KG1 (cell line): ENCODE data around the gene THTPA.
"Not testable (repeated sequence)": the region's sequence is repeated elsewhere in the genome, so short reads cannot be mapped to it uniquely, and the experiment has no call there.

Experiments used
- DNase-seq: peaks from one replicate; lab custom pipeline; 2025; lab: John Stamatoyannopoulos, UW

THTPA gene

DNA sequence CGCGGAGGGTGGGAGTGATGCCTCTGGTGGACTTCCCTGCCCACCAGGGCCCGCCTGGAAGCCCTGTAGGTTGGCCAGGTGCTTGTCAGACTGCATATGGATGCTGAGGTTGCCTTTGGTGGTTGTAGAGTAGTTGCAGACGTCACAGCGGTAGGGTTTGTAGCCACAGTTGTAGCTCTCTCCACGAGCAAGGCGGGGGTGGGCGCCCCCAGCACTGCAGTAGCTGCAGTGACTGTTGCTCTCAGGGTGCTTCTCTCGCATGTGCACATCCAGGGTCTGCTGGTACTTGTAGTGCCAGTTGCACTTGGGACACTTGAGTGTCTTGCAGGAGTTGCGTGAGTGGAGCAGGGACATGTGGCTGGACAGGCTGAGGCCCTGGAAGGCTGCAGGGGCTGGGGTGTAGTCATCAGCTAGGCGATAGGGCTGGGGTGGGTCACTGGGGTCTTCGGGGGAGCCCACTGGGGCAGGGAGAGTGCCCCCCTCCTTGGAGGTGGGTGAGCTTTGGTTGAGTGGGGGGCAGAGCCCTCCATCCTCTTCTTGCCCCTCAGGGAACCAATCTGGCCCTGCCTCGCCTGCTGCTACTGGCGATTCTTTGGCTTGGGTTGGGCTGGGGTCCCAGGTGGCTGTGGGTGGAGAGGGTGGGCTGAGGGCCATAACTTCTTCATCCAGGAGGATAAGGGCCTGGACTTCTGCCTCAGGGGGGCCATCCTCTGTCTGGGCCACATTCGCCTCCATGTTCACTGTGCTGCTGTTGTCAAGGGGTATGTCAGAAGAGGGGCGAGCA, 22.2 kb upstream of the THTPA start:
- DNase-seq, result no peak

DNA sequence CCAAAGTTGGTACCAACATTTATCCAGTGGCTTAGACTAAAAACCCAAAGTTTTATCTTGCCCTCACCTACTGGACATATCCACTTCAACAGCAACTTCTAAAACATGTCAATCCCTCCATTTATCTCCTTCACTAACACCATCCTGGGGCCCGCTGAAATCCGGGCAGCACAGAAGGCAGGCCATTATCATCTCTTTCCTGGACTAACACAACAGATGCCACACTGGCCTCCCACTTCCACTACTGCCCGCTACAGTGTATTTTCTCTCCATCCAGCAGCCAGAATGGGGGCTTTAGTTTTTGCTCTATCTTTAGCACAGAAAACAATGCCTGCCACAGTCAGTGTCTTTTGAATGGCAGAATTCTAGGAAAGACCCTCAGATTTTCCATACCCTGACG, 20.1 kb upstream of the THTPA start:
- DNase-seq, result no peak

DNA sequence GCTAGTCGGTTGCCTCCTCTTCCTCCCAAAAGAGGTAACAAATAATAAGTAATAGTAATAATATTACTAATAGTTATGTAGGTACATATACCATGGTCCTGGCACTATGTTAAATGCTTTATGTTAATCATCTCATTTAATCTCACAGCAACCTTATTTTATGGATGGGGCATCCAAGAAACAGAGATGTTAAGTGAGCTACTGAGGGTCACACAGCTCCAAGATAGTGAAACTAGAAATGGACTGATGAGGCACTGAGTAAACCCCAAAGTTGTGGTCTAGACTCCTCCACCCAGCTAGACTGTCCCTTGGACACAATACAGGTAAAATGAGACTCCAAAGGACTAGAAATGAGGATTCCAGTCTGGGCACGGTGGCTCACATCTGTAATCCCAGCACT, 19.6 kb upstream of the THTPA start:
- no peak for DNase-seq

DNA sequence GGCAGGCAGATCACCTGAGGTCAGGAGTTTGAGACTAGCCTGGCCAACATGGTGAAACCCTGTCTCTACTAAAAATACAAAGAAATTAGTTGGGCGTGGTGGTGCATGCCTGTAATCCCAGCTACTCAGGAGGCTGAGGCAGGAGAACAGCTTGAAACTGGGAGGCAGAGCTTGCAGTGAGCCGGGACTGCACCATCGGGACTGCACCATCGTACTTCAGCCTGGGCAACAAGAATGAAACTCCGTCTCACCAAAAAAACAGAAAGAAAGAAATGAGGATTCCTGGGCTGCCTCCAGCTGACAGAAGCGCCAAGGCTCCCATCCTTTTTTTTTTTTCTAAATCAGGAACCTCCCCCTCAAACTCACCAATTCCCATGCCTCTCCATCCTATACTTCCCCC, 19.2 kb upstream of the THTPA start:
- DNase-seq, result not testable (repeated sequence)

DNA sequence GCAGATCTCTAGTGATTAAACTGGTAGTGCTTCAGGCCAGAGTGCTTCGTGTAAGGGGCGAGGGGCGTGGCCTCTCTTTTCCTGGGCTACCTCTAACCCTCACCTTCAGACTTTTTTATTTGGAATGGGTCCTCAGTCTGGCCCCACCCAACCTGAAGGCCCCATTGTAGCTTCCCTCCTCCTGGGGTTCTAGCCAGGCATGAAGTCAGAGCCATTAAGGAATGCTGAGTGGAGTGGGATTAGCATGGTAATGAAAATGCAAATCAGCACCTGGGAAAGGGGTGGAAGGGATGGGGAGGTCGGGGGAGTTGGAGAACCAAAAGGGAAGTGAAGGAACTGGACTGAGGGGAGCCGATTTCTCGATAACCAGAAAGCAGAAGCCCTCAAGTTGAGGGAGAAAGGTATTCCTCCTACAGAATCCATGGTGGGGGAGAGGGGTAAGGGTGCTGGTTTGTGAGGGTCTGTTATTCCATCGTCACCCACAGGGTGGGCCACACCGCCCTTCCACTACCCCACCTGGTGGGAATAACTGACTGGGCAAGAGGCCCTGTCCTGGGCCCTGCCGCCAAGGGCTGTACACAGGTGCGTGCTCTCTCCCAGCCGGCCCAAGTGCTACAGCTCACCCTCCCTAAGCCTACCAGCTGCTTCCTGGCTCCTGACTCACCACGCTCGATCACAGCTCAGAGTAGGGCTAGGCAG, 18.6 kb upstream of the THTPA start:
- no peak for DNase-seq

DNA sequence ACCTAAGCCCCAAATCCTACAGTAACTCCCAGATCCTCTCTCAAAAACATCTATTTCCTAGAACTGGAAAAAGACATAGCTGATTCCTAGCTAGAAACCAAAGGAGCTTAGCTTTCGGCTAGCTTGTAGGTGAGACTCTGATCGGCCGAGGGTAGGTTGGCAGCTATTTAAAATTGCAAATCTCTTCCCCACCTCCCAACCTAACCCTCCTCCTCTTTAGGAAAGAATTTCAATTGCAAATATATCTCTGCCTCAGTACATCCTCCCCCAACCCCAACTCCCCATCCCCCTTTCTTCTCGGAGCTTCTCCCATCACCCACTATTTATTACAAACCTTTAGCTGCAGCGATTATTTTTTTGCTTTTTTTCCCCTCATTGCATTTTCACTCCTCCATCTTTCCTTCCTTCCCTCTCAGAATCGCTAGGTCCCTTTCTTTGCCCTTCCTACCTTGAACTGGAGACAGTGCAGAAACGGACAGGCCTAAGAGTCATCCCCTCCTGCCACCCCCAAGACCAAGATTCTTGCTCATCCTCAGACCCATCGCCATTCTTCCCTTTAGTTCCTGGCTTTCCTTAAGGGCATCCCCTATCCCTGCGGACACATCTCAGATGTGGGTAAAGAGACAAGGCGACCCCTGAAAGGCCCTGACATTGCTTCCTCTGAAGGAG, 17.9 kb upstream of the THTPA start:
- no peak for DNase-seq

DNA sequence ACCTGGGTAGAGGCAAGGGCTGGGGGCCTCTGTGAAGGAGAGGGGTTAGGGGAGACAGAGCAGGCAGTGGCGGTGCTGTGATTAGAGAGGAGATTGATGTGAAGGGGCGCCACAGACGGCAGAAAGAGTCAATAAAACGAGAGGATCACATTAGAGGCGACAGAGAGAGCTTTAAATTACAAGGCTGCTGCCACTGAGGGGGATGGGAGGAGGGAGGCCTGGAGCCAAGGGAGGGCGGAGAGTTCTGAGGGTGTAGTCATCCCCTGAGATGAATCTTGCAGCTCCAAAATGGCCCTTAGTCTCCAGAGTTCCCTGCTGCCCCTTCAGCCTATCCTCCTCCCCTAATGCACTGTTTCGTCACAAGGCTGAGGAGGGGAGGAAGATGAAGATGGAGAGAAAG, 17.3 kb upstream of the THTPA start:
- no peak for DNase-seq

DNA sequence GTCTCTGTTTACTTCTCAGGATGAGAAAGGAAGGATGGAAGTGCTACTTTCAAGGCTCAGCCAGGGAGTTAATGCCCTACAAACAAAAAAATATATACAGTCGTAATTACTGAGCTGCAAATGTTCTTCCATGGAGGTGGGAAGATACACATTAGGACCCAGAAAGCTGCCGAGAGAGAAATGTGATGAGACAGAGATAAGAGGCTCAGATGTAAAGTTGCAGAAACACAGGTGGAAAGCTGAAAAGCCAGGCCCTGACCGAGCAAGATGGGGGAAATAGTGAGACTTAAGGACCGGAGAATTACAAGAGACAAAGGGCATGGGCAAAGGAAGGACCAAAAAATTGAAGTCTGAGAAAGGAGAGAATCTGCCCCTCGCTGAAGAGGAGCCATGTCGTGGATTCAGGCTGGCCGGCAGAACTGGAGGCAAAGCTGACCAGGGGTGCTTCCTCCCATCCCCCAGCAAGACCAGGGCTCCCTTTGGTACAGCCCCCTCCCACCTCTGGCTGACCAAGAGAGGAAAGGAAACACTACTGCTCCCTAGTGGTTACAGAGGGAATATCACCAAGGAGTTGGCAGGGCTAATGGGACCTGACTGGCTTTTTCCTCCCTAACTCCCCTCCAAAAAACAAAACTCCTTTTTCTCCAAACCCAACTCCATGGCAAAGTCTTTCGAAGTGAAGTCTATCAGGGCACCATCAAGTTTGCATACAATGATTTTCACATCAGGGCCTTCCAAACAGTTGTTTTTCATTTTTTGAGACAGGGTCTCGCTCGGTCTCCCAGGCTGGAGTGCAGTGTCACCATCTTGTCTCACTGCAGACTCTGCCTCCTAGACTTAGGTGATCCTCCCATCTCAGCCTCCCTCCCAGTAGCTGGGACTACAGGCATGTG, 16.6 kb upstream of the THTPA start:
- DNase-seq, result no peak

DNA sequence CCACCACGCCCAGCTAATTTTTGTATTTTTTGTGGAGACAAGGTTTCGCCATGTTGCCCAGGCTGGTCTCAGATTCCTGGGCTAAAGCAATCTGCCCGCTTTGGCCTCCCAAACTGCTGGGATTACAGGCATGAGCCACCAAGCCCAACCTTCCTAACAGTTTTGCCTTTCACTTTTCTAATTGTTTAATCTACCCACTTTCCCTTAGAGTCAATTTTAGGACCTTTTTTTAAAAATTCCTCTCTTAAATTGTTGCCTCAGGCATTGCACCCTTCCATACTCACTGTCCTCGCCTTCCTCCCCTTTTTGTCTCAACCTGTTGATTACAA, 16.0 kb upstream of the THTPA start:
- no peak for DNase-seq

DNA sequence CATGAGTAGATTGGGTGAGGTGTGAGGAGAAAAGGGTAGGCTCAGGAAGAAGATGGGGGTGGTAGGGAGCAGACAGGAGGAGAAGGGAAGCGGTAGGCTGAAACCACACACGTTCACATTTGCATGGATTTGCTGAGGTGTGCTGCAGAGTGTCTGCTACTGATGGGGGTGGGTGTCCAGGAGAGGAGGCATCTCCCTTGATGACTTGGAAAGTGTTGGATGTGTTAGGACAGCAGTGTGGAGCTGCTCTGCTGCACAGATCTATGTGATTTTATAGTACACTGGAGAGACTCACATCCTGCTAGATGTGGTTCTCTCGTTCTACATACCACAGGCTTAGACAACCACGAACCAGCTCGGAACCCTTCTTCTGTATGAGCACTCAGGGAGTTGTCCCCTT, 13.8 kb upstream of the THTPA start:
- no peak for DNase-seq

DNA sequence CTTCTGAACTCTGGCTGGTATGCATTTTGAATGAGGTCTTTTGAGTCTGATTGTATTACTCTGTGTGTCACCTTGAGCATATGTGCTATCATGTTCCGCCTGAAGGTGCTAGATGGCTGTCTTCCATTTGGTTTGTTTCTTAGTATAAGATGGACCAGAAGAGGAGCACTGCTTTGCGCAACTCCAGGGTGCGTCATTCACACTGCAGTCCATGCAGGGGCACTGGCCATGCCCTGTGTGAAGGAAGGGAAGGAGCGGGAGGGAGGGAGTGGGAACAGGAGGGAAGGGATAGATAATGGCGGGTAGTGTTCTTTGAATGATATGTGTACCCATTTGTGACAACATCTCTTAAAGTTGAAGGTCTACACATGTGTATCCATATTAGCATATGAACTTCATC, 12.7 kb upstream of the THTPA start:
- DNase-seq, result no peak

DNA sequence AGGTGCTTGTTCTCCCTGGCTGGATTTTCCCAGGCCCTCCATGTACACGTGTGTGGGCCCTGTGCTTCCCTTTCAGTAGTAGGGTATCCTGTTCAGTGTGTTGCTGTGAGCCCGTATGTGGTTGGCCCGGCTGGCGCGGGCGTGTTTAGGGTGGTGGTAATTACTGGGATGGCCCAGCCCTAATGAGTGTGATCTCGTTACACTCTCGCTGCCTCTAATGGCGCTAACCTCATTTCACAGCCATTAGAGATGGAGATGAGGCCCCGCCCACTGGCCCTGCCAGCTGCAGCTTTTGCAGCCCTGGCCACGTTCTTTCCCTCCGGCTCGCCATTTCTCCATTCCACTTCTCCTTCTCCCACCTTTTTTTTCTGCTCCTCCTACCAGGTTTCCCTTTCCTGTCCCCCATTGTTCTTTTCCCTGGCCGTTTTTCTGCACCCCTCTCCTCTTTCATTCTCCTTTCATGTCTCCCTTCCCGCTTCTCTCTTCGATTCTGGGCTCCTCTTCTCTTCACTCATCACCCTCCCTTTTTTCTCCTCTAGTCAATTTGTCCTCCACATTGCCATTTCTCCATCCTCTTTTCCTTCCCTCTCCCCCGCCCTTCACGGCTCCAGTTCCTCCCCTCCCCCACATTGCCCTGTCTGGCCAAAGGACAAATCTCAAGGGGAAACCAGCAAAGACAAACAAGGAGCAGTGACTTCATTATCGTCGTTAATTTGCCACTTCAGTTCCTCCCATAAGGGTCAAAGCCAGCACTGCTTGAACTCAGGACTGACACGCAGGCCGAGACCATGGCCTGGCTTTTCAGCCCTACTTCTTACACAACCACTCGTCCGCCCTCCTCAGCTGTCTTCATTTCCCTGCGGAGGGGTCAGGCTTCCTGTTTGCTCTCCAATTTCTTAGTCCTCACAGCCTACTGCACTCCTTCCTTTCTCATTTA, 11.3 kb upstream of the THTPA start:
- no peak for DNase-seq

DNA sequence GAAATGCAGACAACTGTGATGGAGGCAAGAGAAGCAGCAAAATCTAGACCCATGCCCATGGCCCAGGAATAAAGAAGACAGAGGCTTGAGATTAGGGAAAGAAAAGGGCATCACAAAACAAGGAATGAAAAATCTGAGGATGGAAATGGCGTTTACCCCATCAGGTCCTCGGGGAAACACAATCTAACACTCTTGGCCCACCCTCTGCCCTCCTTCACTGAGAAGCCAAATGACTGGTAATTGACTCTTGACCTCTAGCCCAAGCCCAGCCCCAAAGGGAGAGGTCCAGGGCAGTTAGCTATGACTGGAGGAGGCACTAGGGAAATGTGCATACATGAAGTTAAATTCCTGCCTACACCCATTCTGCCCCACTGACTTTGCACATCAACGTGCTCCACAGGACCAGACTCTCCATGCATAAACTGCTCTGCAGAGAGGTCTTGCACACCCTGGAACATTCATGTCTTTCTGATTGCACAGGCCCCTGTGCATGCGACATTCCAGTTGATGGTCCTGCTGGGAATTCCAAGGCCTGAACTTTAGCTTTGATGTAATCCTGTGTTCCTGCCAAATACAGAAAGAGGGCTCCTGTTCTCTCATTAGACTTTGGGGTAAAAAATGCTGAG, 10.2 kb upstream of the THTPA start:
- DNase-seq, result no peak

DNA sequence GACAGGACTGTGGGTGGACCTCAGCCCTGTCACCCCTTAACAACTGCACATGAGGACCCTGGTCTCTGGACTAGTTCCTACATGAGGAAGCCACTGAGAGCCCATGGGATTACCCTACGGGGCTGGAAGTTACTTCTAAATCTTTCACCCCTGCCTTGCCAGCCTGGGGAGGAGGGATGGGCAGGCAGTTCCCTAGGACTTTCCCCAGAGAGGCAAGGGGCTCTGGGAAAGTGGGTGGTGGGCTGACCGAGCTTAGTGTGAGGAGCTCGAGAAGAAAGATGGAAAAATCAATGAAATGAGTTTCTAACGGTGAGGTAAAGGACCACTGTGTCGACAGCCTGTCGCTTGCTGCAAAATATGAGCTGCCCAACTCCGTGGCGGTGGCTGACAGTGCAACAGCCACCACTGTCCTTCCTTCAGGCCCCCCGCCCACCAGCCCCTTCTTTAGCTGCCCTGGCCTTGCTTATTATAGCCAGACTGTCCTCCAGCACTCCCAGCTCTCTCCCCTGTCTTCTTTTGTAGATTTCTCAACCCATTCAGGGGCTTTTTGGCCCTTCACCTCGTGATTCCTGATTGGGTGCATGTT, 9.5 kb upstream of the THTPA start:
- no peak for DNase-seq

DNA sequence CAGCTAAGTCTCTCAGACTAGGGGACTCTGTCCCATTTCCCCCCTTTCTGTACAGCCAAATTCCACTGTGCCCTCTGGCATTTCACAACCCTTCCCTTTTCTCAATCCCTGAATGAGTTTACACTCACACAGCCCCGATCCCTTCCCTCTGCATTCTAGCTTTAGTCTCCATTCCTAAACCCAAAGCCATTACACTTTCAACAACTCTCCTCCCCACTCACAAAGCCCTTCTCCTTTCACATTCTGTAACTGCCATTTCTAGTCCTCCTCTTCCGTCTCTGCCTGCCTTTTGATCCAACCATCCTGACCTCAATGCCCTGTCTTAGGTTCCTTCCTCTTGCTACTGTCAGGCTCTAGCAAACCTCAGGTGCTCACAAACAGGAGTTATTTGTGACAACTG, 8.1 kb upstream of the THTPA start:
- no peak for DNase-seq

DNA sequence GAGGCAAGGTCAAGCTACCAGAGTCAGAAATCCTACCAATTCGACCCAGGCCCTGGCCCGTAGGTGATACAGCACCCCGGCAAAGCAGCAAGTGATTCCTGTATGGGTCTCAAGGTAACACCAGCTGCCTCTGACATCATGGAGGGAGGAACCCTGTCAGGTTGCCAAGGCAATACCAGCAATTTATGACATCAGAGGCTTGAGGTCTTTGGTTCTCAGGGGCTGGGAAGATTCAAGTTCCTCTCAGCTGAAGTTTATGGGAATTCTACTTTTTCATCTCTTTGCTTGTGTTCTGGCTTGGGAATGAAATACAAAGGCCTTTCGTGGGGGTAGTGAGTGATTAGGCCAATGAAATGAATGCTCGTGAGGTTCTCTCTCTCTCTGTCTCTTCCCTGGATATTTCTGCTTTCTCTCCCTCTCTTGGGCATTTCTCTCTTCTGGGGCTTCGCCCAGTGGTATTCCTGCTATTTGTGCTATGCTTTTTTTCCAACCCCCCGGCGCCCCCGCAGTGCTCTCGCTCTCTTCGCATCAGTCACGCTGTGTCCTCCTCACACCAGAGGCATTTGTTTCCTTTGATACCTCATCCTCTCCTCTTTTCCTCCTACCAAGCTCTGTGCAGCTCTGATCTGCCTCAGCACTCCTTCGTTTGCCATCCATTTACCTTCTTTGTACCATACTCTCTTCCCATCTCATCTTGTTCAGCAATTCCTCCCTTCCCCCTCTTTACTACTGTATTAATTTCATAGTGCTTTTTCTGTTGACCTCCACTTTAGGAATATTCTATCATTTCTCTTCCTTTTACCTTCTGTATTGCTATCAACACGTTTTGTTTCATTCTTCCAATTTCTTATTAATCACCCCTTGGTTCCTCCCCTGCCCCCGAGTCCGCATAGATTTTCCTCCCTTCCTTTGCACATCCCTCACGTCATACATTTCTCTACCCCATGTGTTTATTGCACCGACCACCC, 7.4 kb upstream of the THTPA start:
- no peak for DNase-seq

DNA sequence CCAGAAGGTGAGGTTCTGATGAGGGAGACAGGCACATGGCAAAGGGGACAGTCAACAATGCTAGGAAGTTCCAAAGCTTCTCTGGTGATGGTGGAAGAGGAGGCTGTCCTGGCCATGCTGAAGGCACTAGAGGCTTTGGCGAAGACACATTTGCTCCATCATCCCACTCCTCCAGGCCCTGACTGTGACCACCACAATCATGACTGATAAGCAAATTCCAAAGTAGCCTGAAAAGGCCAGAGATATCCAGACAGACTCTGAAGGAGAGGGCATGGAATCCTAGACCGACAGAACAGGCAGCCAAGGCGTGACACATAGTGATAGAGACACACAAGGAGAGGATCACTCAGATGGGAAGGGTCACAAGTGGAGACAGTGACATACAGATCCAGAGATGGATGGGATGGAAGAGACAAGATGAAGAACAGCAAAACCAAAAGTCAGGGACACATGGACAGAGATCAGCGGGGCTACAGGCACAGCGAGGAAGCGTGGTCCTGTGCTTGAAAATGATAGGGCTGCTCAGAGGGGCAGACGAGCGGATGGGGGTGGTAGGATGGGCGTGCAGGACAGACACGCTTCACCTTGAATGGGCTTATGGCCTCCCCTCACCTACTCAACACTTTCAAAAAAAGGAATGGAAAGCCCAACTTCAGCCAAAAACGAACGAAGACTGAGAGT, 5.8 kb upstream of the THTPA start:
- DNase-seq, result no peak

DNA sequence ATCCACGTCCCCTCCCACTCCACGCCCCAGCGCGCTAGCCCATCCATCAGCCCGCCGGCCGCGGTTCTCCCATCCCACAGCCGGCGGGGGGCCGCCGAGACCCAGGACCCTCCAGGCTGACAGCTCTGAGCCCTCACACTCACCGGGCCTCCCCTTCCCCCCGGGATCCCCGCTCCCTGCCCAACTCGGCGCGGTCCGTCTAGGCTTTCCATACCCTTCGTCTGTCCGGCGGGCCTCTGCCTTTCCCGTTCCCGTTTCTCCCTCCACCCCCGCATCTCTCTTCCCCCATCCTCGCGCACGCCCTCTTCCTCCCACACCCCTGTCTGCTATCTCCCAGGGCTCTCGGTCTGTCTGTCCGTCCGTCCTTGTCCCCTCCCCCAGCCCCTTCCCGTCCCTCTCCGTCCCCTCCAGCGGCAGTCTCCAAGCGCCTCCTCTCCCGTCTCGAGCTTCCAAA, 5.2 kb upstream of the THTPA start:
- DNase-seq, result no peak
